Breast epithelium (tissue), 4 donors: ENCODE measurements around the gene DNHD1. TPM values are rescaled to one million over a fixed set of nuclear protein-coding genes. Genes with fewer than 3 reads are reported as not detected.

Source experiments
- DNase-seq, 2 donors: peaks; one replicate each; pipeline ENCODE4 v3.0.0-alpha.2; 2019; ENCODE audit warnings: low spot score in 2 of 2
- H3K27ac ChIP-seq, 2 donors: fragments of 200-600 bp; sonication (generic) in 1 of 2; one replicate each; pipeline ENCODE4 v1.5.1; 2016 to 2019; ENCODE audit warnings: mild to moderate bottlenecking in 1 of 2
- H3K27me3 ChIP-seq, 2 donors: fragments of 200-600 bp; sonication (generic) in 1 of 2; one replicate each; pipeline versions ENCODE4 v1.5.1 to v1.6.0; 2017 to 2019; ENCODE audit warnings: control low read depth in 1 of 2, mild to moderate bottlenecking in 1 of 2
- H3K36me3 ChIP-seq: fragments of 200-600 bp; one replicate; pipeline ENCODE4 v1.5.1; 2019
- H3K4me1 ChIP-seq, 2 donors: fragments of 200-600 bp; sonication (generic); one replicate each; pipeline ENCODE4 v1.5.1; 2016 to 2019; ENCODE audit warnings: control low read depth in 1 of 2
- H3K4me3 ChIP-seq, 3 donors: fragments of 200-600 bp; sonication (generic); 1 replicate in 2 of 3; 2 replicates in 1 of 3; pipeline ENCODE4 v1.5.1; 2016 to 2019; ENCODE audit warnings: mild to moderate bottlenecking in 3 of 3, moderate library complexity in 2 of 3
- H3K9me3 ChIP-seq, 2 donors: fragments of 200-600 bp; sonication (generic) in 1 of 2; one replicate each; pipeline ENCODE4 v1.5.1; 2016 to 2019; ENCODE audit warnings: control low read depth in 1 of 2
- CTCF ChIP-seq, 3 donors: fragments of 450-650 bp; IDR thresholded peaks; one replicate each; pipeline ENCODE4 v1.5.1; 2016 to 2017; ENCODE audit warnings: antibody characterized with exemption in 3 of 3, mild to moderate bottlenecking in 3 of 3, moderate library complexity in 3 of 3
- POLR2A ChIP-seq: fragments of 450-650 bp; IDR thresholded peaks from one replicate; pipeline ENCODE4 v1.6.1; 2016; ENCODE audit warnings: antibody characterized with exemption, mild to moderate bottlenecking, moderate library complexity
- POLR2AphosphoS5 ChIP-seq, 3 donors: sonication (generic); formaldehyde crosslinking; IDR thresholded peaks; one replicate each; pipeline ENCODE4 v1.6.1; 2017; ENCODE audit warnings: antibody characterized with exemption in 3 of 3
- intact Hi-C: fragments of 100-400 bp; cut with DNase I; formaldehyde crosslinking; loops from one replicate; pipeline ENCODE4 v1.15.1; 2023; ENCODE audit warnings: low total_unique reads
- total RNA-seq, 3 donors: library from RNA; depleted of rRNA; stranded (reverse); fragments of >200 nt; gene quantifications; one replicate each; pipeline ENCODE4 v1.1.0, GENCODE V29; 2016

Gene DNHD1
- total RNA-seq, 3 donors from 2014 or later = 12.3 to 21.6 (median 14.9) TPM

GRCh38 chr11:6468712-6469495 is 28.2 kb upstream of the DNHD1 start:
- Histone ChIP-seq H3K4me3 (no peak overlapping the region), H3K4me1 (peaks cover 5 to 10% of the 10 kb centered on the region in 2 donors)

GRCh38 chr11:6469599-6469998 is 27.5 kb upstream of the DNHD1 start:
- peaks cover 10 to 12% of the 10 kb centered on the region in 2 donors for H3K4me1 ChIP-seq
- TF ChIP-seq POLR2A (no peak), POLR2AphosphoS5 (IDR thresholded peaks at IDR 0.05) (no peak)
- H3K27me3 ChIP-seq = no peaks in the 10 kb centered on the region
- peak overlapping the region in 1 of 2 donors; percentile 71 for H3K27ac ChIP-seq
- H3K4me3 ChIP-seq = no peak overlapping the region
- no peaks in the 10 kb centered on the region for H3K36me3 ChIP-seq
- no peak for DNase-seq
- intact Hi-C loops = no loop called here
- H3K9me3 ChIP-seq = no peaks in the 10 kb centered on the region

More at GRCh38 chr11:6468712-6469495, 28.2 kb upstream of the DNHD1 start:
- Histone ChIP-seq H3K36me3 (no peaks in the 10 kb centered on the region), H3K27me3 (no peaks in the 10 kb centered on the region), H3K9me3 (no peaks in the 10 kb centered on the region), H3K27ac (peak overlapping the region in 1 of 2 donors; percentile 71)
- intact Hi-C loops = no loop called here
- TF ChIP-seq POLR2AphosphoS5 (IDR thresholded peaks at IDR 0.05) (no peak), POLR2A (no peak), CTCF (IDR thresholded peaks at IDR 0.05) (no peak)
- peak; percentile 68 to 76 for DNase-seq

- Histone ChIP-seq H3K27me3 (no peaks in the 10 kb centered on the region), H3K36me3 (no peaks in the 10 kb centered on the region), H3K27ac (peak overlapping the region; percentile 97 to 98), H3K4me3 (peak overlapping the region; percentile 75 to 89 (median 79)), H3K4me1 (peaks cover 11 to 13% of the 10 kb centered on the region in 2 donors), H3K9me3 (no peaks in the 10 kb centered on the region)
- intact Hi-C loops = loop anchor here (5.0 kb wide), 1 partner anchor 586 kb away; no protein-coding TSS in a partner anchor
- no peak for DNase-seq
- no peak for TF ChIP-seq POLR2AphosphoS5 (IDR thresholded peaks at IDR 0.05)
- no peak for TF ChIP-seq POLR2A
- TF ChIP-seq CTCF (IDR thresholded peaks at IDR 0.05) = no peak
Observed at GRCh38 chr11:6472934-6473333, 24.1 kb upstream of the DNHD1 start.

- H3K36me3 ChIP-seq = no peaks in the 10 kb centered on the region
- peak within 1 kb of the TSS; percentile 97 to 98 for H3K27ac ChIP-seq
- H3K27me3 ChIP-seq = no peaks in the 10 kb centered on the region
- peak; percentile 23 to 63 (median 36) for TF ChIP-seq POLR2AphosphoS5 (IDR thresholded peaks at IDR 0.05)
- TF ChIP-seq POLR2A = peak; percentile 48
- no peak for TF ChIP-seq CTCF (IDR thresholded peaks at IDR 0.05)
- no peaks in the 10 kb centered on the region for H3K9me3 ChIP-seq
- peak within 1 kb of the TSS; percentile 75 to 89 (median 79) for H3K4me3 ChIP-seq
- peak; percentile 92 to 96 for DNase-seq
- peaks cover 11 to 13% of the 10 kb centered on the region in 2 donors for H3K4me1 ChIP-seq
- intact Hi-C loops = loop anchor here (5.0 kb wide), 1 partner anchor 586 kb away; no protein-coding TSS in a partner anchor
Observed at GRCh38 chr11:6473451-6474412, 23.3 kb upstream of the DNHD1 start, which contains the start of gene TRIM3. Gene TRIM3, minus strand, starts transcription at chr11:6473941. Its CDS starts 8,246 bp downstream, at chr11:6465695.

GRCh38 chr11:6474413-6474792 is 22.7 kb upstream of the DNHD1 start:
- TF ChIP-seq POLR2A (no peak), POLR2AphosphoS5 (IDR thresholded peaks at IDR 0.05) (no peak), CTCF (IDR thresholded peaks at IDR 0.05) (no peak)
- Histone ChIP-seq H3K36me3 (no peaks in the 10 kb centered on the region), H3K27me3 (no peaks in the 10 kb centered on the region), H3K4me3 (peak overlapping the region; percentile 75 to 89 (median 79)), H3K9me3 (no peaks in the 10 kb centered on the region), H3K4me1 (peaks cover 11 to 13% of the 10 kb centered on the region in 2 donors), H3K27ac (peak overlapping the region; percentile 97 to 98)
- intact Hi-C loops = loop anchor here (5.0 kb wide), 1 partner anchor 587 kb away; no protein-coding TSS in a partner anchor
- no peak for DNase-seq
